Activated T-cell treated with anti-CD3 and anti-CD28 coated beads for 4 hours (primary cell): ENCODE results near the gene GYG1.

Experiments used
- DNase-seq: peaks from one replicate; pipeline ENCODE4 v3.0.0-alpha.2; 2020

Gene GYG1

GRCh38 chr3:149020196-149020838, 29.0 kb downstream of the GYG1 start:
- no peak for DNase-seq

- DNase-seq, result no peak
These were observed 29.5 kb downstream of the GYG1 start for GRCh38 chr3:149020839-149021252.

- DNase-seq, result no peak
These were observed 30.5 kb downstream of the GYG1 start for GRCh38 chr3:149021830-149022229.

DNA sequence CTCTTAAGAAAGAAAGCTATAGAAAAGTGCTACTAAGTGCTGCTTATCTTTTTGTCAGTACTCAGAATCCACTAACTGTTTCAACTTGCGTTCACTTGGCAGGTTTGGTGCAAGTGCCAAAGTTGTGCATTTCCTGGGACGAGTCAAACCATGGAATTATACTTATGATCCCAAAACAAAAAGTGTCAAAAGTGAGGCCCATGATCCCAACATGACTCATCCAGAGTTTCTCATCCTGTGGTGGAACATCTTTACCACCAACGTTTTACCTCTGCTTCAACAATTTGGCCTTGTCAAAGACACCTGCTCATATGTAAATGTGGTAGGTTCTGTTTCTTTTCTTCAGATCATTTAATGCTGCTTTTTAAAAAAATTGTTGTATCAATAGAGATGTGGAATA, 32.6 kb downstream of the GYG1 start:
- no peak for DNase-seq

DNA sequence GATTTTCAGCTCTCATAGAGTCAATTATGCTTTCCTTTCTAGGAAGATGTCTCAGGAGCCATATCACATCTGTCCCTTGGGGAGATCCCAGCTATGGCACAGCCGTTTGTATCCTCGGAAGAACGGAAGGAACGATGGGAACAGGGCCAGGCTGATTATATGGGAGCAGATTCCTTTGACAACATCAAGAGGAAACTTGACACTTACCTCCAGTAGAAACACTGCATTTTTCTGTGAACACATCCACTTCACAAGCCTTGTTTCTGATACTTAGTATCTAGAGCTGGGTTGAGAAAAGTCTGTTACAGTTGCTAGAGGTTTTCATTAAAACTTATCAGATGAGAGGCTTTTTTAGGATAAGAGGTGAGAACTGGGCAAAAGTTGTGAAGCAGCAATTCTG, 35.4 kb downstream of the GYG1 start:
- no peak for DNase-seq

GRCh38 chr3:149031096-149031495, 39.8 kb downstream of the GYG1 start:
- no peak for DNase-seq

DNA sequence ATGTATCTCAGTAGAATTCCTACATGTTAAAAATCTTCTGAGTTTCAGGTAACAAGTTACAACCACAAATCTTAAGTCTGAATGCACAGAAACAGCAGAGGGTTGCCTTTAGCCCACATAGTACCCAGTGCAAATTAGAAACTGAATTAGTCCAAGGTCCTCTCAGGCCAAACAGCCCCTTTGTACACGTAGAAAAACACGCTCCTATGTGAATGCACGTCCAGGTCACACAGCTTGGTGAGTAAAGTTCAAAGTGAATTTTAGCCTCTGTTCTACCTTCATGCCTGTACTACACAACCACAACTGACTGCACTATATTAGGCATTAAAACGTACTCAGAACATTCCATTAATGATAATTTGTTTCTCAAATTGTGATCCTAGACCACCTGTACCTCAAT, 46.3 kb downstream of the GYG1 start:
- no peak for DNase-seq

DNA sequence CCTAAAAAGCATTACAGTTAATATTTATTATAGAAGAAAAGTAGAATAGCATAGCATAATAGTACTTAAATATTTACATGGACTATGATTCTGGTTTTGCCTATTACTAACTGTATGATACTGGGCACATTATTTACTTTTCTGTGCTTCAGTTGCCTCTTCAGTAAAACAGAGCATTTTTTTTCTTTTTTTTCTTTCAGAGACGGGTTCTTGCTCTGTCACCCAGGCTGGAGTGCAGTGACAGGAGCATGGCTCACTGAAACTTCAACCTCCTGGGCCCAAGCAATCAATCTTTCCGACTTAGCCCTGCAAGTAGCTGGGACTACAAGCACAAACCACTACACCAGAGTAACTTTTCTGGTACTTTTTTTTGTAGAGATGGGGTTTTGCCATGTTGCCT, 47.0 kb downstream of the GYG1 start:
- no peak for DNase-seq

GRCh38 chr3:149042789-149043386, 51.5 kb downstream of the GYG1 start:
- no peak for DNase-seq

DNA sequence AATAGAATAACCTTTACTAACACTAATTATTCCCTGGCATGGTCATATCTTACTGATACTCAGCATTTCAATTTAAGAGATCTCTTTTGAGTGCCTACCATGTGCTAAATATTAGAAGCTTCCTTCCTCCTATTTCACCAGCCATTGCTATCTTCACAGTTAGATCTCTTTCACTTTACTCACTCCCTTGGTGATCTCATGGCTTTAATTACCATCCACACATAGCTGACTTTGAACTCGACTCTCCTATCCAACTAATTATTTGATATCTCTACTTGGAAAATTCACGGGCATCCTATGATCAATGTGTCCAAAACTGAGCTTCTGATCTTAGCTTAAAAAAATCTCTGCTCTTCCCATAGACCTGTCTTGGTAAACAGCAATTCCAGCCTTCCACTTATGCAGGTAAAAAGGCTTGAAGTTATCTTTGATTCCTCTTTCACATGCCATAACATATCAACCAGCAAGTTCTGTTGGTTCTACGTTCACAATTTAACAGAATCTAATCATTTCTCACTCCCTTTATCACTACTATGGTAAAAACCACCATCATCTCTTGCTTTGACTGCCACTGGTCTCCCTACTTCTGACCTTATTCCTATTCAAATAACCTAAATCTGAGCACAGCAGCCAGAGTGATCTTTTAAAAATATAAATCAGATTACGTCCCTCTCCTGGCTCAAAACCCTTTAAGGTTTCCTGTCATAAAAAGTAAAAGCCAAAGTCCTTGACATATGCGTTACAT, 53.2 kb downstream of the GYG1 start:
- DNase-seq, result no peak

DNA sequence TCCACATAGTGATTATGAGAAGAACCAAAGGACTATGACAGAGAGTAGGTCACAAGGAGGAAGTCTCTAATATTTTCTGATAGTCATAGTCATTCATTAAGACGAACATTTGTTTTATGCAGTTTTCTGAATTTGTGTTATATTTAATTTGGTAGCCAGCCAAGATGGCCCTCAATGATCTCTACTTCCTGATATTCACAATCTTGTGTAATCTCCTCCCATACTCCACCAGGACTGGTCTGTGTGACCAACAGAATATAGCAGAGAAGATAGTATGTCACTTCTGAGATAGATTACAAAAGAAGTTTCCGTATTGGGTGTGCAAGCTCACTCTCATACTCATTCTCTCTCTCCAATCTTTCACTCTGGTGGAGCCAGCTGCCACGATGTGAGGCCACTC, 64.2 kb downstream of the GYG1 start:
- no peak for DNase-seq

GRCh38 chr3:149058198-149058597, 66.9 kb downstream of the GYG1 start:
- no peak for DNase-seq

DNA sequence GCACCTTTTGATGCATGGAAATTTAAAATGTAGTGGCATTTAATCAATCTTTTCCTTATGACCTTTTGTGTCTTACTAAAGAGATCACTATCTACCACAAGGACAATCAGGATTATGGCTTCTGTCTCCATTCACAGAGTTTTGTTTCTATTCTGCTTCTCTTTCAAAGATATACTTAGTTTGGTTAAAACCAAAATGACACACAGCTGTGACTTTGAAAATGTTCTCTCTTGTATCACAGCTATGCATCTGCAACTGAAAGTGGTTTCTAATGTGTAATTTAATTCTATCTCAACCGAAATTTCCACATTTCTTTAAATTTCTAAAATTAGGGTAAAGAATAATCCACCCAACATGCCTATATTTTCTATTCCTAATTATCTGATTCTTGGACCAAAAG, 67.3 kb downstream of the GYG1 start:
- DNase-seq, result no peak

GRCh38 chr3:149061776-149062175, 70.4 kb downstream of the GYG1 start:
- DNase-seq, result no peak

- DNase-seq, result no peak
These were observed 76.5 kb downstream of the GYG1 start for GRCh38 chr3:149067883-149068282.
